SK-N-SH (cell line): ENCODE results near the gene MT1M. TPM values are rescaled to one million over a fixed set of nuclear protein-coding genes. Genes with fewer than 3 reads are reported as not detected.
A peak's percentile ranks its signal among the peaks of the same experiment; 100 is the strongest.

Experiments used
- CTCF ChIA-PET: fragments of 300-600, 350-600 bp; formaldehyde crosslinking; extraction: SDS; loops from one replicate; lab custom pipeline; 2021; lab: Yijun Ruan, JAX
- POLR2A ChIA-PET: fragments of 350-600 bp; sonication (Branson Sonifier 250); formaldehyde crosslinking; extraction: SDS; loops from one replicate; lab custom pipeline; 2020; ENCODE audit warnings: antibody characterized with exemption, inconsistent platforms; lab: Yijun Ruan, JAX
- DNase-seq: peaks from one replicate; pipeline ENCODE4 v3.0.0; 2012
- H2AFZ ChIP-seq: fragments of 200-600 bp; sonication (generic); 2 replicates; pipeline ENCODE4 v1.8.1; 2016; ENCODE audit warnings: antibody characterized with exemption, mild to moderate bottlenecking, low read depth
- H3F3A ChIP-seq: fragments of 200-600 bp; sonication (generic); replicated peaks from 2 replicates; pipeline ENCODE3; 2016; ENCODE audit warnings: antibody characterized with exemption, mild to moderate bottlenecking; ENCODE audit not compliant: insufficient read depth
- H3K27ac ChIP-seq, 2 experiments: fragments of 200-500 bp in 1 of 2; fragments of 200-600 bp in 1 of 2; sonication (Bioruptor generic) in 1 of 2; sonication (generic), shearing (Covaris generic) in 1 of 2; 2 replicates each; pipeline versions ENCODE4 v1.5.1 to v1.6.1; 2014 to 2016; ENCODE audit warnings: low read depth in 2 of 2, inconsistent platforms in 1 of 2, low read length in 1 of 2, mild to moderate bottlenecking in 1 of 2, mixed read lengths in 1 of 2
- H3K27me3 ChIP-seq: fragments of 200-600 bp; sonication (generic), shearing (Covaris generic); 2 replicates; pipeline ENCODE4 v1.6.1; 2016; ENCODE audit warnings: mixed run types; ENCODE audit not compliant: insufficient read depth
- H3K36me3 ChIP-seq, 2 experiments: fragments of 200-500 bp in 1 of 2; fragments of 200-600 bp in 1 of 2; sonication (Bioruptor generic) in 1 of 2; sonication (generic) in 1 of 2; replicated peaks in 1 of 2; 2 replicates each; pipeline versions ENCODE3 to v1.5.1; 2014 to 2016; ENCODE audit warnings: low read length in 1 of 2, mild to moderate bottlenecking in 1 of 2; ENCODE audit not compliant: insufficient read depth in 2 of 2, control insufficient read depth in 1 of 2
- H3K4me1 ChIP-seq, 2 experiments: fragments of 200-500 bp in 1 of 2; fragments of 200-600 bp in 1 of 2; sonication (Bioruptor generic) in 1 of 2; sonication (generic), shearing (Covaris generic) in 1 of 2; 2 replicates each; pipeline versions ENCODE4 v1.5.1 to v1.6.1; 2014 to 2016; ENCODE audit warnings: low read depth in 1 of 2, low read length in 1 of 2, mixed run types in 1 of 2; ENCODE audit not compliant: insufficient read depth in 2 of 2, control insufficient read depth in 1 of 2
- H3K4me2 ChIP-seq: fragments of 200-600 bp; sonication (generic), shearing (Covaris generic); 2 replicates; pipeline ENCODE4 v1.6.1; 2017; ENCODE audit warnings: mixed run types
- H3K4me3 ChIP-seq, 2 experiments: fragments of 200-500 bp in 1 of 2; fragments of 200-600 bp in 1 of 2; sonication (Bioruptor generic) in 1 of 2; sonication (generic), shearing (Covaris generic) in 1 of 2; 2 replicates each; pipeline versions ENCODE4 v1.5.1 to v1.8.1; 2014 to 2016; ENCODE audit warnings: low read depth in 2 of 2, inconsistent platforms in 1 of 2, low read length in 1 of 2, mild to moderate bottlenecking in 1 of 2, mixed read lengths in 1 of 2, moderate library complexity in 1 of 2
- H3K79me2 ChIP-seq: fragments of 200-600 bp; sonication (generic); 2 replicates; pipeline ENCODE4 v1.8.1; 2017; ENCODE audit warnings: mild to moderate bottlenecking; ENCODE audit not compliant: insufficient read depth
- H3K9ac ChIP-seq: fragments of 200-600 bp; sonication (generic); 2 replicates; pipeline ENCODE4 v1.6.1; 2017; ENCODE audit warnings: mixed run types
- H3K9me2 ChIP-seq: fragments of 200-600 bp; sonication (generic); 2 replicates; pipeline ENCODE4 v1.6.1; 2017; ENCODE audit warnings: mixed run types
- H3K9me3 ChIP-seq: fragments of 200-600 bp; sonication (generic); 2 replicates; pipeline ENCODE4 v1.6.1; 2017; ENCODE audit warnings: mixed run types, mild to moderate bottlenecking, moderate library complexity
- H4K20me1 ChIP-seq: fragments of 200-600 bp; sonication (generic); 2 replicates; pipeline ENCODE4 v1.6.1; 2017; ENCODE audit warnings: mild to moderate bottlenecking, mixed run types; ENCODE audit not compliant: insufficient read depth
- ELF1 ChIP-seq: IDR thresholded peaks from 2 replicates; pipeline ENCODE4 v1.4.0; 2012
- EZH2phosphoT487 ChIP-seq: fragments of 200-600 bp; sonication (generic); IDR thresholded peaks from 2 replicates; pipeline ENCODE4 v1.6.1; 2017; ENCODE audit warnings: low read depth, mixed run types, mild to moderate bottlenecking, antibody characterized with exemption, moderate library complexity, borderline replicate concordance
- FOSL2 ChIP-seq: IDR thresholded peaks from 2 replicates; pipeline ENCODE4 v1.4.0; 2012; ENCODE audit warnings: low read depth, mild to moderate bottlenecking, moderate library complexity, borderline replicate concordance
- GATA2 ChIP-seq: sonication (generic); formaldehyde crosslinking; IDR thresholded peaks from 2 replicates; pipeline ENCODE4 v1.5.0; 2020; ENCODE audit warnings: mild to moderate bottlenecking, missing genetic modification reagents
- MAX ChIP-seq: IDR thresholded peaks from 2 replicates; pipeline ENCODE4 v1.4.0; 2012; ENCODE audit warnings: low read depth
- MXI1 ChIP-seq: IDR thresholded peaks from 2 replicates; pipeline ENCODE4 v1.6.1; 2012; ENCODE audit warnings: mild to moderate bottlenecking, low read depth, low read length, improper control_type of control experiment
- PBX3 ChIP-seq: IDR thresholded peaks from 2 replicates; pipeline ENCODE4; 2012
- POLR2AphosphoS5 ChIP-seq: IDR thresholded peaks from 2 replicates; pipeline ENCODE4 v1.6.1; 2012; ENCODE audit warnings: low read depth, low read length
- REST ChIP-seq: IDR thresholded peaks from 2 replicates; pipeline ENCODE4 v1.6.1; 2012; ENCODE audit warnings: mild to moderate bottlenecking, low read depth, low read length, moderate library complexity
- RFX5 ChIP-seq: IDR thresholded peaks from 2 replicates; pipeline ENCODE4 v1.6.1; 2012; ENCODE audit warnings: mild to moderate bottlenecking, improper control_type of control experiment, low read length
- RXRA ChIP-seq: IDR thresholded peaks from 2 replicates; pipeline ENCODE4 v1.4.0; 2012; ENCODE audit warnings: low read depth, mild to moderate bottlenecking, borderline replicate concordance
- SMC3 ChIP-seq: IDR thresholded peaks from 2 replicates; pipeline ENCODE4 v1.6.1; 2012; ENCODE audit warnings: low read depth, low read length, improper control_type of control experiment
- USF2 ChIP-seq: fragments of 150-350 bp; IDR thresholded peaks from 2 replicates; pipeline ENCODE4 v1.6.1; 2017; ENCODE audit warnings: antibody characterized with exemption, low read length, low read depth, borderline replicate concordance
- WGBS: methylation state at CpG from one replicate; pipeline ENCODE4 v1.1.6; 2017; ENCODE audit warnings: low lambda C conversion rate; 5-methylcytosine and 5-hydroxymethylcytosine counted together
- polyA plus RNA-seq, 3 experiments: library from polyadenylated mRNA; depleted of rRNA; stranded (reverse); fragments of >200 nt; gene quantifications; 2 replicates each; pipeline ENCODE4 v1.2.3, GENCODE V29; 2012

The MT1M gene
- polyA plus RNA-seq, 1 of the 3 experiments (the other 2 are of a cell fraction), result 1.3 TPM

GRCh38 chr16:56645838-56646237, 13.4 kb downstream of the MT1M start:
- POLR2A ChIA-PET, result no interaction called here
- CTCF ChIA-PET, result no interaction called here
- no peaks in the 10 kb centered on the region for H3K79me2 ChIP-seq
- H3K4me2 ChIP-seq, result no peak overlapping the region
- no peaks in the 10 kb centered on the region for H3K36me3 ChIP-seq
- no peak overlapping the region for H2AFZ ChIP-seq
- H3K9me2 ChIP-seq, result no peaks in the 10 kb centered on the region
- no peaks in the 10 kb centered on the region for H4K20me1 ChIP-seq
- H3K27me3 ChIP-seq, result 0 out of 2 replicates have a peak, but pooled peaks cover 19% of the 10 kb centered on the region
- H3K4me3 ChIP-seq, result no peak overlapping the region
- H3F3A ChIP-seq, result no peaks in the 10 kb centered on the region
- 0% methylated on average over 1 of the region's 1 CpG for WGBS
- H3K9me3 ChIP-seq, result no peaks in the 10 kb centered on the region
- TF ChIP-seq USF2 (no peak), POLR2AphosphoS5 (no peak), EZH2phosphoT487 (no peak), RXRA (no peak), REST (peak; percentile 82), FOSL2 (no peak), RFX5 (no peak), MXI1 (no peak)
- no peak overlapping the region for H3K27ac ChIP-seq
- DNase-seq, result no peak
- no peak overlapping the region for H3K9ac ChIP-seq
- H3K4me1 ChIP-seq, result peaks cover 0 to 7% of the 10 kb centered on the region in 2 experiments; a peak in 2 of 4 replicates

- Histone ChIP-seq H3K9me3 (no peaks in the 10 kb centered on the region), H3K79me2 (no peaks in the 10 kb centered on the region), H3K27ac (no peak overlapping the region), H4K20me1 (no peaks in the 10 kb centered on the region), H3K9ac (no peak overlapping the region), H3K36me3 (no peaks in the 10 kb centered on the region), H3F3A (no peaks in the 10 kb centered on the region), H3K27me3 (0 out of 2 replicates have a peak, but pooled peaks cover 19% of the 10 kb centered on the region), H3K9me2 (no peaks in the 10 kb centered on the region), H3K4me1 (peaks cover 0 to 7% of the 10 kb centered on the region in 2 experiments; a peak in 2 of 4 replicates), H2AFZ (no peak overlapping the region), H3K4me3 (no peak overlapping the region), H3K4me2 (no peak overlapping the region)
- DNase-seq, result no peak
- 74% methylated on average over 11 of the region's 33 CpGs for WGBS
- ChIA-PET CTCF (no interaction called here), POLR2A (no interaction called here)
- TF ChIP-seq PBX3 (no peak), ELF1 (no peak), FOSL2 (no peak), SMC3 (no peak), MAX (no peak), REST (no peak), GATA2 (no peak)
Measured at GRCh38 chr16:56647641-56648431, 15.4 kb downstream of the MT1M start.
